Smooth muscle cell of the coronary artery (primary cell): ENCODE results near the gene TMEM50A. TPM values are rescaled to one million over a fixed set of nuclear protein-coding genes. Genes with fewer than 3 reads are reported as not detected.

Experiments used
- total RNA-seq: library from RNA; depleted of rRNA; stranded (reverse); fragments of >200 nt; gene quantifications from 2 replicates; pipeline ENCODE4 v1.2.3, GENCODE V29; 2014; ENCODE audit warnings: low replicate concordance

Gene TMEM50A
- total RNA-seq, result 63.2 and 176 TPM in 2 replicates

DNA sequence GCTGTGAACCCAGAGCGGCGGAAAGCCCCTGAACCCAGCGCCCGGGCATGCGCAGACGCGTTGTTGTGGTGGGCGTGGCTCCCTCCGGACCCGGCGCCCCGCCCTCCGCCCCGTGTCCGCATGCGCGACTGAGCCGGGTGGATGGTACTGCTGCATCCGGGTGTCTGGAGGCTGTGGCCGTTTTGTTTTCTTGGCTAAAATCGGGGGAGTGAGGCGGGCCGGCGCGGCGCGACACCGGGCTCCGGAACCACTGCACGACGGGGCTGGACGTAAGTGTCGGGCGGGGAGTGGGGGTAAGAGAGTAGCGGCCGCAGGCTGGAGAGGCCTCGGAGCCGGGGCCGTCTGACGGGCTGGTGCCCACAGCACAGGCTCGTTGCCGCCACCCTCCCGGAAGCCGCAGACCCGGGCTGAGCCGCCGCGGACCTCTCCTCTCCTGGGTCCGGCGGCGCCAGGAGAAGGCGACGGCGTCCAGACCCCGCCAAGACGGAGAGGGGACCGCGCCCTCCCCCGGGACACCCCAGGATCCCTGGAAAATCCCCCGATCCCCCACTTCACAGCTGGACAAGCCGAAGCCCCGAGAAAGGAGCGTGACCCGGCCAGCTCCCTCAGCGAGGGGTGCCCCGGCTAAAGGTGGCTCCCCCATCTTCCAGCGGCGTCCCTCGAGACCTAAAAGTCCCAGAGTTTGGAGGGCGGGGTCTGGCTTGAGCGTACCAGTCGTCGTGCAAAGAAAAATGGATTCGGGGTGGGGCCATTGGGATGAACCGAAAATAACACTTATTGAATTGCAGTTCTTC, at the start of gene TMEM50A:
Gene TMEM50A, plus strand, starts transcription at position 147 of the 794 bp plus-strand sequence. CDS start 2,153 bp downstream, outside the sequence.

Other genes starting within 250 kb of the TMEM50A start
- 19.2 and 25.7 TPM in 2 replicates for gene SYF2, start 105.8 kb upstream of the TMEM50A start, total RNA-seq
- gene RSRP1, start 90.9 kb upstream of the TMEM50A start, total RNA-seq, result 112 and 222 TPM in 2 replicates
- not detected in 2 replicates for gene RHD, start 65.8 kb upstream of the TMEM50A start, total RNA-seq
- gene RHCE, start 82.5 kb downstream of the TMEM50A start, total RNA-seq, result 0.94 and 1.1 TPM in 2 replicates
- 6.7 and 18.2 TPM in 2 replicates for gene MACO1, start 92.6 kb downstream of the TMEM50A start, total RNA-seq
- 15.6 and 18.1 TPM in 2 replicates for gene LDLRAP1, start 205.3 kb downstream of the TMEM50A start, total RNA-seq